K562 (cell line): ENCODE measurements around the gene H3-3A. TPM values are rescaled to one million over a fixed set of nuclear protein-coding genes. Genes with fewer than 3 reads are reported as not detected.
A peak's percentile ranks its signal among the peaks of the same experiment; 100 is the strongest.

Source experiments
- ATF2 ChIP-seq: sonication (generic); formaldehyde crosslinking; IDR thresholded peaks from 2 replicates; pipeline ENCODE4 v1.8.1; 2022; ENCODE audit warnings: missing genetic modification reagents
- BRD4 ChIP-seq: fragments of 200-600 bp; sonication (generic); IDR thresholded peaks from 2 replicates; pipeline ENCODE4 v1.6.1; 2017; ENCODE audit warnings: inconsistent platforms
- CBX3 ChIP-seq, 2 experiments: IDR thresholded peaks; 1 replicate in 1 of 2; 2 replicates in 1 of 2; pipeline ENCODE4 v1.6.1; 2012; ENCODE audit warnings: inconsistent platforms in 2 of 2, low read length in 2 of 2, borderline replicate concordance in 1 of 2, control low read depth in 1 of 2
- CCNT2 ChIP-seq: IDR thresholded peaks from 2 replicates; pipeline ENCODE4 v1.6.1; 2011; ENCODE audit warnings: borderline replicate concordance, low read depth, mild to moderate bottlenecking, moderate library complexity, mixed read lengths, low read length; ENCODE audit not compliant: insufficient read length; ENCODE audit errors: extremely low read depth
- FOXJ3 ChIP-seq: sonication (generic); formaldehyde crosslinking; IDR thresholded peaks from 2 replicates; pipeline ENCODE4 v1.4.0; 2020; ENCODE audit warnings: mild to moderate bottlenecking, missing genetic modification reagents
- HMG20B ChIP-seq: fragments of 250-450 bp; sonication (Bioruptor Pico); IDR thresholded peaks from 2 replicates; pipeline ENCODE4 v1.5.0; 2021; ENCODE audit warnings: mild to moderate bottlenecking
- JUNB ChIP-seq: fragments of 450-650 bp; formaldehyde crosslinking; conservative IDR thresholded peaks from 2 replicates; pipeline ENCODE4 v1.4.0; 2020; ENCODE audit warnings: mild to moderate bottlenecking
- NCOA1 ChIP-seq: fragments of 450-650 bp; IDR thresholded peaks from 2 replicates; pipeline ENCODE4 v1.6.1; 2016; ENCODE audit warnings: low read depth
- NR2C2 ChIP-seq, 2 experiments: fragments of 200-800 bp in 1 of 2; sonication (Bioruptor generic) in 1 of 2; sonication (generic) in 1 of 2; formaldehyde crosslinking in 1 of 2; IDR thresholded peaks; 2 replicates each; pipeline versions ENCODE4 v1.6.1 to v1.8.0; 2016 to 2022; ENCODE audit warnings: mild to moderate bottlenecking in 1 of 2, missing compliant biosample characterization in 1 of 2, missing genetic modification characterization in 1 of 2, missing genetic modification reagents in 1 of 2
- REST ChIP-seq, 2 experiments: fragments of 450-650 bp; formaldehyde crosslinking in 1 of 2; IDR thresholded peaks; 2 replicates each; pipeline versions ENCODE4 v1.4.0 to v1.6.1; 2014 to 2020; ENCODE audit warnings: mild to moderate bottlenecking in 2 of 2, borderline replicate concordance in 1 of 2, low read depth in 1 of 2
- SNIP1 ChIP-seq: fragments of 450-650 bp; IDR thresholded peaks from 2 replicates; pipeline ENCODE4 v1.7.1; 2017; ENCODE audit warnings: low read depth, mild to moderate bottlenecking
- THRB ChIP-seq: fragments of 450-650 bp; formaldehyde crosslinking; conservative IDR thresholded peaks from 2 replicates; pipeline ENCODE4 v1.4.0; 2022; ENCODE audit warnings: mild to moderate bottlenecking, missing genetic modification characterization
- ZC3H11A ChIP-seq: IDR thresholded peaks from 2 replicates; pipeline ENCODE4 v1.6.1; 2012; ENCODE audit warnings: low read depth, low read length, improper control_type of control experiment
- ZNF134 ChIP-seq: fragments of 250-450 bp; sonication (Bioruptor Pico); conservative IDR thresholded peaks from 2 replicates; pipeline ENCODE4 v1.4.0; 2020
- ZNF165 ChIP-seq: fragments of 250-450 bp; sonication (Bioruptor Pico); IDR thresholded peaks from 2 replicates; pipeline ENCODE4 v1.4.0; 2020; ENCODE audit warnings: borderline replicate concordance
- ZNF212 ChIP-seq: fragments of 450-650 bp; formaldehyde crosslinking; IDR thresholded peaks from 2 replicates; pipeline ENCODE4 v1.4.0; 2020; ENCODE audit warnings: mild to moderate bottlenecking
- ZNF41 ChIP-seq: fragments of 250-450 bp; sonication (Bioruptor Pico); conservative IDR thresholded peaks from 2 replicates; pipeline ENCODE4 v1.4.0; 2020; ENCODE audit warnings: mild to moderate bottlenecking
- polyA plus RNA-seq, 8 experiments: library from polyadenylated mRNA; depleted of rRNA in 4 of 8; stranded (reverse) in 5 of 8; unstranded in 3 of 8; fragments of >200 nt; fragmentation: Nextera tagmentation in 2 of 8; fragmentation: Illumina TruSeq in 1 of 8; extraction: Ambion mirVana in 2 of 8; extraction: Trizol in 1 of 8; gene quantifications; 2 replicates each; pipeline versions ENCODE4 v1.2.1 to v1.2.3, GENCODE V29; 2011 to 2014; ENCODE audit warnings: inconsistent platforms in 1 of 8, missing spikeins in 1 of 8
- total RNA-seq, 7 experiments: library from RNA; depleted of rRNA in 6 of 7; stranded (reverse); fragments of >200 nt in 6 of 7; fragmentation: Illumina TruSeq in 2 of 7; extraction: Trizol in 2 of 7; gene quantifications; 2 replicates each; pipeline versions ENCODE4 v1.2.1 to v1.2.3, GENCODE V29; 2011 to 2021; ENCODE audit warnings: low replicate concordance in 1 of 7

The H3-3A gene
- total and polyA plus RNA-seq, 9 of the 15 experiments (the other 6 are each of a cell fraction or from before 2014, with no cell fraction given), result 426 to 1,083 (median 591) TPM

GRCh38 chr1:226083302-226084101, 21.0 kb downstream of the H3-3A start (continued):
- no peak for TF ChIP-seq ATF2
- TF ChIP-seq BRD4, result no peak
- TF ChIP-seq NCOA1, result no peak
- TF ChIP-seq FOXJ3 (CRISPR knock-in tag), result no peak
- no peak for TF ChIP-seq ZNF41
- TF ChIP-seq SNIP1, result no peak
- no peak for TF ChIP-seq JUNB (CRISPR knock-in tag)
- TF ChIP-seq ZNF134 (CRISPR knock-in tag), result no peak
- no peak for TF ChIP-seq ZNF165 (CRISPR knock-in tag)
- no peak for TF ChIP-seq NR2C2 (CRISPR knock-in tag; IDR thresholded peaks at IDR 0.05)
- TF ChIP-seq NR2C2 (tag; IDR thresholded peaks at IDR 0.05), result 0 out of 2 replicates have a peak, but pooled peaks have one; percentile 21
- TF ChIP-seq THRB (CRISPR knock-in tag), result 0 out of 2 replicates have a peak, but pooled peaks have one; percentile 16
- TF ChIP-seq HMG20B (CRISPR knock-in tag), result no peak
- TF ChIP-seq REST (IDR thresholded peaks at IDR 0.05; ENCODE audit: borderline replicate concordance), result peak; percentile 87
- TF ChIP-seq REST (CRISPR knock-in tag; IDR thresholded peaks at IDR 0.05; ENCODE audit: low read depth), result no peak
- TF ChIP-seq CBX3 (IDR thresholded peaks at IDR 0.05; ENCODE audit: borderline replicate concordance in 1 of 2, low read length in 2 of 2), result no peak
- 0 out of 2 replicates have a peak, but pooled peaks have one; percentile 7 for TF ChIP-seq ZC3H11A
- peak; percentile 41 for TF ChIP-seq CCNT2
- TF ChIP-seq ZNF212 (CRISPR knock-in tag), result 0 out of 2 replicates have a peak, but pooled peaks have one; percentile 58
